ENCODE results near the gene COX17.

Gene COX17

DNA sequence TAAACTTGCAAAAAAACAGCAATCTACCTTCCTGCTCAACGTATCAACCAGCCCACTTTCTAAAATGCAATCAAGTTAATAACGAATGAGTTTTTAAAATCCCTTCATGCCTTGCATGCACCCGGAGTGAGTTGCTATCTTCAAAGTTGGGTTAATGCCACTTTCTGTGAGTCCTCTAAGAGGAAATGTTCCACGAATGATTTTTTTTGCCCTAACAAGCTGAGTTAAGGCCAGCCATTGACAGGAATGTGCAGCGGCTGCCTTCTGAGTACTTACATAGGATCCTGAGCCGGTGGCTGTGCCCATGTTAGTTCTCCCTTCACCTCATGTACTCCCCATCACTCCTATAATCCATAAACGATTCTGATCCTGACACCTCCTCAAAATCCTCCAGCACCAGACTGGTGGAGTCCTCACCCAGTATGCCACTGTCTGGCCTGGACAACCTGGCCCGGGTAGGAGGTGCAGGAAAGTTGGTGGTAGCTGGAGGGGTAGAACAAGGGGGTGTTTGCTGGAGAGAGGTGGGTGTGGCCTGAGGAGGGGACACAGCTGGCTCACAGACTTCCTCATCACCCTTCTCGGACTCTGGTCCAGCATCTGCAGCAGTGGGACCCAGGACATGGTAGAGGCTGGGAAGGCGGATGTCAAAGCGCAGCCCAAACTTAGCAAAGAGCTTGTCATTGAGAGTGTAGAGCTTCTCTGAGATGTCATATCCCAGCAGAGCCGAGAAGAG is 29.2 kb downstream of the COX17 start:
- no peak overlapping the region for H2AFZ ChIP-seq (ENCODE audit: low read depth, low read length)
- H3K27me3 ChIP-seq (ENCODE audit: control insufficient read depth in 1 of 2, insufficient read depth in 1 of 2, low read length in 2 of 2) = no peaks in the 10 kb centered on the region
- no peak overlapping the region for H2BK120ac ChIP-seq (ENCODE audit: low read depth, low read length)
- no peak overlapping the region for H3K4me3 ChIP-seq (ENCODE audit: insufficient read depth in 1 of 2, low read depth in 1 of 2, low read length in 2 of 2)
- H3K79me1 ChIP-seq (replicated peaks; ENCODE audit: low read length, poor library complexity, severe bottlenecking) = no peaks in the 10 kb centered on the region
- no peak overlapping the region for H2BK12ac ChIP-seq (ENCODE audit: low read length in 2 of 2)
- no peak overlapping the region for H3K23ac ChIP-seq (ENCODE audit: low read length in 2 of 2)
- no peak overlapping the region for H3K4ac ChIP-seq (ENCODE audit: low read depth in 1 of 2, low read length in 2 of 2)
- H3K4me1 ChIP-seq (ENCODE audit: control insufficient read depth, insufficient read depth, low read depth, low read length) = no peaks in the 10 kb centered on the region
- no peak overlapping the region for H2BK5ac ChIP-seq (ENCODE audit: low read depth, low read length, poor library complexity, severe bottlenecking)
- H3K18ac ChIP-seq (ENCODE audit: low read depth in 1 of 2, low read length in 2 of 2) = no peak overlapping the region
- H3K27ac ChIP-seq (ENCODE audit: low read length, poor library complexity, severe bottlenecking) = no peak overlapping the region
- H3K14ac ChIP-seq (ENCODE audit: low read length in 2 of 2) = no peak overlapping the region
- H3K4me2 ChIP-seq (ENCODE audit: low read length, poor library complexity, severe bottlenecking) = no peak overlapping the region
- H4K91ac ChIP-seq (ENCODE audit: low read length) = no peak overlapping the region
- no peaks in the 10 kb centered on the region for H3K36me3 ChIP-seq (ENCODE audit: control insufficient read depth in 1 of 2, insufficient read depth in 2 of 2, low read depth in 1 of 2, low read length in 2 of 2)
- no peak for DNase-seq
- H2BK15ac ChIP-seq (ENCODE audit: low read depth, poor library complexity, severe bottlenecking) = no peak overlapping the region
- 79% methylated on average over 12 of the region's 12 CpGs for whole genome bisulfite sequencing
- peak overlapping the region; percentile 0 for H4K8ac ChIP-seq (ENCODE audit: low read length)
- H3K9ac ChIP-seq (ENCODE audit: low read length) = peak overlapping the region; percentile 35
- no peak overlapping the region for H2AK5ac ChIP-seq (ENCODE audit: low read length, severe bottlenecking)
- H3K9me3 ChIP-seq (ENCODE audit: control insufficient read depth, low read length) = no peaks in the 10 kb centered on the region

DNA sequence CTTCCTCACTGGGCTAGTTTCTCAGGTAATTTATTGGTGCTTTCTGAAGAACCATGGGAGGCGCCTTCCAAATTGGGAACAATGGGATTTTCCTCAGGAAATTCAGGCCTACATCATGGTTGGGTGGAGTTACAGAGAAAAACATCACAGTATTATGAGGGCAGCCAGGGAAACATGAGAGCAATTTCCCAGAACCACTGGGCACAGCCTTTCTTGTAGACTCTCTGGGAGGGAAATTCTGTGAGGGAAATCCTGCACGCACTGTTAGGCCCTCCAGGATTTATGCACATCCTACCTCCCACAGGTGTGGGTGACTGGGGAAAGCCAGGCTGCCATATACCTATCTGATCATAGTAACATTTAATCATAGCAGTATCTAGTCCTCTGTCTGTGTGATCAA is 30.0 kb downstream of the COX17 start:
- Histone ChIP-seq H2AK5ac (ENCODE audit: low read length, severe bottlenecking) (no peak overlapping the region), H2BK15ac (ENCODE audit: low read depth, poor library complexity, severe bottlenecking) (no peak overlapping the region), H4K8ac (ENCODE audit: low read length) (no peak overlapping the region), H3K4me3 (ENCODE audit: insufficient read depth in 1 of 2, low read depth in 1 of 2, low read length in 2 of 2) (no peak overlapping the region), H2AFZ (ENCODE audit: low read depth, low read length) (no peak overlapping the region), H3K4me2 (ENCODE audit: low read length, poor library complexity, severe bottlenecking) (no peak overlapping the region), H2BK12ac (ENCODE audit: low read length in 2 of 2) (no peak overlapping the region), H3K27ac (ENCODE audit: low read length, poor library complexity, severe bottlenecking) (no peak overlapping the region), H2BK5ac (ENCODE audit: low read depth, low read length, poor library complexity, severe bottlenecking) (no peak overlapping the region), H3K79me1 (replicated peaks; ENCODE audit: low read length, poor library complexity, severe bottlenecking) (no peaks in the 10 kb centered on the region), H3K4me1 (ENCODE audit: control insufficient read depth, insufficient read depth, low read depth, low read length) (no peaks in the 10 kb centered on the region), H3K9me3 (ENCODE audit: control insufficient read depth, low read length) (no peaks in the 10 kb centered on the region), H3K18ac (ENCODE audit: low read depth in 1 of 2, low read length in 2 of 2) (no peak overlapping the region), H3K4ac (ENCODE audit: low read depth in 1 of 2, low read length in 2 of 2) (no peak overlapping the region), H3K23ac (ENCODE audit: low read length in 2 of 2) (no peak overlapping the region), H3K36me3 (ENCODE audit: control insufficient read depth in 1 of 2, insufficient read depth in 2 of 2, low read depth in 1 of 2, low read length in 2 of 2) (no peaks in the 10 kb centered on the region), H2BK120ac (ENCODE audit: low read depth, low read length) (no peak overlapping the region), H4K91ac (ENCODE audit: low read length) (no peak overlapping the region), H3K14ac (ENCODE audit: low read length in 2 of 2) (no peak overlapping the region), H3K9ac (ENCODE audit: low read length) (peak overlapping the region; percentile 35), H3K27me3 (ENCODE audit: control insufficient read depth in 1 of 2, insufficient read depth in 1 of 2, low read length in 2 of 2) (no peaks in the 10 kb centered on the region)
- no peak for DNase-seq
- WGBS = 96% methylated on average over 1 of the region's 2 CpGs

DNA sequence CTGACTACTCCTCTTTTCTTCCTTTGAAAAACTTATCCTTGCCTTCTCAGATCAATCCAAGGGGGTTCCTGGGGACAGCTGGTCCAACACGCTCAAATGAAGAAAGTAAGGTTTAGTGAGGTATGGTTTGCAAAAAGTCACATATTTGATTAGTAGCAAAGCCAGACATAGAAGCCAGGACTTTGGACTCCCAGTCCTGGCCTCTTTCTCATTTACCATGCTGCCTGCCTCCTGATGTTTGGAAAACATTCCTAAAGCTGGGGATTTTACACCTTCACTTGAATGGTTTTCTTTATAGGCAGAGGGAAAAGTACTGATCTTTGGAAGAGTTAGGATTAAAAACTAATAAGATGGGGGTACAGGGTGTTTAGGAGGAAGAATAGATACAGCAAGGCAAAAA is 31.4 kb downstream of the COX17 start:
- H3K27me3 ChIP-seq (ENCODE audit: control insufficient read depth in 1 of 2, insufficient read depth in 1 of 2, low read length in 2 of 2) = no peaks in the 10 kb centered on the region
- H3K23ac ChIP-seq (ENCODE audit: low read length in 2 of 2) = no peak overlapping the region
- no peak overlapping the region for H3K4ac ChIP-seq (ENCODE audit: low read depth in 1 of 2, low read length in 2 of 2)
- H3K79me1 ChIP-seq (replicated peaks; ENCODE audit: low read length, poor library complexity, severe bottlenecking) = no peaks in the 10 kb centered on the region
- no peaks in the 10 kb centered on the region for H3K9me3 ChIP-seq (ENCODE audit: control insufficient read depth, low read length)
- H2AK5ac ChIP-seq (ENCODE audit: low read length, severe bottlenecking) = no peak overlapping the region
- no peak overlapping the region for H3K18ac ChIP-seq (ENCODE audit: low read depth in 1 of 2, low read length in 2 of 2)
- H3K4me1 ChIP-seq (ENCODE audit: control insufficient read depth, insufficient read depth, low read depth, low read length) = no peaks in the 10 kb centered on the region
- H2AFZ ChIP-seq (ENCODE audit: low read depth, low read length) = no peak overlapping the region
- no peaks in the 10 kb centered on the region for H3K36me3 ChIP-seq (ENCODE audit: control insufficient read depth in 1 of 2, insufficient read depth in 2 of 2, low read depth in 1 of 2, low read length in 2 of 2)
- no peak overlapping the region for H3K14ac ChIP-seq (ENCODE audit: low read length in 2 of 2)
- H3K4me3 ChIP-seq (ENCODE audit: insufficient read depth in 1 of 2, low read depth in 1 of 2, low read length in 2 of 2) = no peak overlapping the region
- H3K4me2 ChIP-seq (ENCODE audit: low read length, poor library complexity, severe bottlenecking) = no peak overlapping the region
- H2BK5ac ChIP-seq (ENCODE audit: low read depth, low read length, poor library complexity, severe bottlenecking) = no peak overlapping the region
- H2BK120ac ChIP-seq (ENCODE audit: low read depth, low read length) = no peak overlapping the region
- H2BK15ac ChIP-seq (ENCODE audit: low read depth, poor library complexity, severe bottlenecking) = no peak overlapping the region
- no peak overlapping the region for H4K91ac ChIP-seq (ENCODE audit: low read length)
- no peak overlapping the region for H3K9ac ChIP-seq (ENCODE audit: low read length)
- 88% methylated on average over 1 of the region's 1 CpG for WGBS
- DNase-seq = no peak
- no peak overlapping the region for H3K27ac ChIP-seq (ENCODE audit: low read length, poor library complexity, severe bottlenecking)
- no peak overlapping the region for H4K8ac ChIP-seq (ENCODE audit: low read length)
- no peak overlapping the region for H2BK12ac ChIP-seq (ENCODE audit: low read length in 2 of 2)

DNA sequence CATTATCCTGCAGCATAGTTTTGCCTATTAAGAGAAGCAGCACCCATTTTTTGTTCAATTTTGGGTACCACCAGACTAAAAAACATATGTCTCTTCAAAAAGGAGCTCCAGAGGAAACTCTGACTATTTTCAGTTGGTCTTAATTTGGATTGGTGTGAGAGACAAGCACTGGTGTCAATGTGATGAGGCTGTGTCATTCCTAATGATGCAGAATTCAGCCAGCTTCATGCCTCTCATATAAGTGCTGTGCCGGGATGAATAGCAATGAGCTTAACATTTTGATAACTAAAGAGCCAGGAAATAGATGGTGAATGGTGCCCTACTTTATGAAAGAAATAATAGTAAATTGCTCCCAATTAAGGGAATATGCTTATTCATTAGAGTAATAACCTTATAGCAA is 32.7 kb downstream of the COX17 start:
- no peaks in the 10 kb centered on the region for H3K9me3 ChIP-seq (ENCODE audit: control insufficient read depth, low read length)
- no peak overlapping the region for H2BK15ac ChIP-seq (ENCODE audit: low read depth, poor library complexity, severe bottlenecking)
- no peak overlapping the region for H3K4me2 ChIP-seq (ENCODE audit: low read length, poor library complexity, severe bottlenecking)
- no peak for DNase-seq
- no peak overlapping the region for H4K91ac ChIP-seq (ENCODE audit: low read length)
- H2AK5ac ChIP-seq (ENCODE audit: low read length, severe bottlenecking) = no peak overlapping the region
- no peaks in the 10 kb centered on the region for H3K79me1 ChIP-seq (replicated peaks; ENCODE audit: low read length, poor library complexity, severe bottlenecking)
- H3K36me3 ChIP-seq (ENCODE audit: control insufficient read depth in 1 of 2, insufficient read depth in 2 of 2, low read depth in 1 of 2, low read length in 2 of 2) = no peaks in the 10 kb centered on the region
- no peaks in the 10 kb centered on the region for H3K27me3 ChIP-seq (ENCODE audit: control insufficient read depth in 1 of 2, insufficient read depth in 1 of 2, low read length in 2 of 2)
- no peak overlapping the region for H2BK5ac ChIP-seq (ENCODE audit: low read depth, low read length, poor library complexity, severe bottlenecking)
- no peak overlapping the region for H2BK12ac ChIP-seq (ENCODE audit: low read length in 2 of 2)
- no peak overlapping the region for H2AFZ ChIP-seq (ENCODE audit: low read depth, low read length)
- H4K8ac ChIP-seq (ENCODE audit: low read length) = no peak overlapping the region
- no peak overlapping the region for H3K23ac ChIP-seq (ENCODE audit: low read length in 2 of 2)
- H3K27ac ChIP-seq (ENCODE audit: low read length, poor library complexity, severe bottlenecking) = no peak overlapping the region
- H3K4me3 ChIP-seq (ENCODE audit: insufficient read depth in 1 of 2, low read depth in 1 of 2, low read length in 2 of 2) = no peak overlapping the region
- H3K4ac ChIP-seq (ENCODE audit: low read depth in 1 of 2, low read length in 2 of 2) = no peak overlapping the region
- H3K4me1 ChIP-seq (ENCODE audit: control insufficient read depth, insufficient read depth, low read depth, low read length) = no peaks in the 10 kb centered on the region
- peak overlapping the region; percentile 49 for H3K9ac ChIP-seq (ENCODE audit: low read length)
- H3K18ac ChIP-seq (ENCODE audit: low read depth in 1 of 2, low read length in 2 of 2) = no peak overlapping the region
- WGBS = 88% methylated on average over 1 of the region's 1 CpG
- H3K14ac ChIP-seq (ENCODE audit: low read length in 2 of 2) = no peak overlapping the region
- no peak overlapping the region for H2BK120ac ChIP-seq (ENCODE audit: low read depth, low read length)

All from mesenchymal stem cell (in vitro differentiated cells and primary cell).